ENCODE measurements around the gene PAK6. TPM values are rescaled to one million over a fixed set of nuclear protein-coding genes. Genes with fewer than 3 reads are reported as not detected.

Gene PAK6
- total RNA-seq, 5 donors from 2014 or later (not counting 1 experiment from before 2014, with no cell fraction given): 0.28 to 2.1 (median 1.4) TPM; not detected in 2

- no peak overlapping the region for H3K27ac Mint-ChIP-seq
- CTCF ChIA-PET: interaction anchor here in 1 of 2 donors (0.5 kb wide), 1 partner anchor 288 kb away, joined by 4 read pairs; no protein-coding TSS in a partner anchor
- no peak for ATAC-seq (replicated peaks in 1 of 4)
Measured at GRCh38 chr15:40301467-40302179, 62.8 kb downstream of the PAK6 start.

GRCh38 chr15:40302288-40302886, 63.5 kb downstream of the PAK6 start:
- whole genome bisulfite sequencing (ENCODE audit: insufficient coverage): 98% methylated on average over 12 of the region's 19 CpGs
- peaks cover 2 to 33% of the 10 kb centered on the region in 2 experiments for H3K4me1 ChIP-seq (ENCODE audit: control insufficient read depth in 1 of 2, extremely low read depth in 1 of 2, insufficient read depth in 2 of 2, low read length in 2 of 2)
- POLR2A ChIA-PET: no interaction called here
- Mint-ChIP-seq H3K27me3 (no peaks in the 10 kb centered on the region), H3K4me3 (no peak overlapping the region), H3K4me1 (peaks cover 28 to 34% (median 34%) of the 10 kb centered on the region in 3 donors), H3K9me3 (peaks cover 0 to 3% (median 0%) of the 10 kb centered on the region in 3 donors), H3K27ac (no peak overlapping the region), H3K36me3 (peaks cover 50% of the 10 kb centered on the region)
- no peak for ATAC-seq (replicated peaks in 1 of 4)
- H3K4me3 ChIP-seq (ENCODE audit: control insufficient read depth in 1 of 2, extremely low read depth in 1 of 2, low read length in 1 of 2): no peak overlapping the region
- no peak overlapping the region for H3K27ac ChIP-seq (ENCODE audit: low read length)
- H3K9me3 ChIP-seq: peaks cover 2% of the 10 kb centered on the region
- H3K36me3 ChIP-seq (ENCODE audit: control insufficient read depth in 2 of 2, extremely low read depth in 1 of 2, insufficient read depth in 1 of 2, low read length in 1 of 2): peaks cover 23 to 64% of the 10 kb centered on the region in 2 donors
- no peak for DNase-seq
- CTCF ChIA-PET: interaction anchor here in 1 of 2 donors (0.5 kb wide), 1 partner anchor 287 kb away, joined by 4 read pairs; no protein-coding TSS in a partner anchor
- no peaks in the 10 kb centered on the region for H3K27me3 ChIP-seq (replicated peaks in 1 of 2; ENCODE audit: control insufficient read depth in 2 of 2, extremely low read depth in 1 of 2, insufficient read depth in 2 of 2, low read length in 1 of 2)

More at GRCh38 chr15:40301467-40302179, 62.8 kb downstream of the PAK6 start:
- no peak for DNase-seq
- Histone ChIP-seq H3K36me3 (ENCODE audit: control insufficient read depth in 2 of 2, extremely low read depth in 1 of 2, insufficient read depth in 1 of 2, low read length in 1 of 2) (peaks cover 23 to 70% of the 10 kb centered on the region in 2 donors), H3K27me3 (replicated peaks in 1 of 2; ENCODE audit: control insufficient read depth in 2 of 2, extremely low read depth in 1 of 2, insufficient read depth in 2 of 2, low read length in 1 of 2) (no peaks in the 10 kb centered on the region), H3K4me1 (ENCODE audit: control insufficient read depth in 1 of 2, extremely low read depth in 1 of 2, insufficient read depth in 2 of 2, low read length in 2 of 2) (peaks cover 2 to 25% of the 10 kb centered on the region in 2 experiments), H3K9me3 (peaks cover 2% of the 10 kb centered on the region), H3K4me3 (ENCODE audit: control insufficient read depth in 1 of 2, extremely low read depth in 1 of 2, low read length in 1 of 2) (no peak overlapping the region), H3K27ac (ENCODE audit: low read length) (no peak overlapping the region)
- 98% methylated on average over 10 of the region's 12 CpGs for WGBS (ENCODE audit: insufficient coverage)
- H3K9me3 Mint-ChIP-seq: peaks cover 0 to 3% (median 0%) of the 10 kb centered on the region in 3 donors
- POLR2A ChIA-PET: no interaction called here
- H3K27me3 Mint-ChIP-seq: no peaks in the 10 kb centered on the region
- peaks cover 57% of the 10 kb centered on the region for H3K36me3 Mint-ChIP-seq
- peaks cover 23 to 32% (median 31%) of the 10 kb centered on the region in 3 donors for H3K4me1 Mint-ChIP-seq
- no peak overlapping the region for H3K4me3 Mint-ChIP-seq

GRCh38 chr15:40302981-40303380, 64.1 kb downstream of the PAK6 start:
- POLR2A ChIA-PET: no interaction called here

GRCh38 chr15:40303576-40303975, 64.7 kb downstream of the PAK6 start:
- Mint-ChIP-seq H3K27ac (no peak overlapping the region), H3K27me3 (no peaks in the 10 kb centered on the region), H3K9me3 (peaks cover 0 to 3% (median 0%) of the 10 kb centered on the region in 3 donors), H3K4me3 (no peak overlapping the region), H3K36me3 (peaks cover 46% of the 10 kb centered on the region), H3K4me1 (peaks cover 28 to 37% (median 36%) of the 10 kb centered on the region in 3 donors)
- H3K4me3 ChIP-seq (ENCODE audit: control insufficient read depth in 1 of 2, extremely low read depth in 1 of 2, low read length in 1 of 2): no peak overlapping the region
- H3K27me3 ChIP-seq (replicated peaks in 1 of 2; ENCODE audit: control insufficient read depth in 2 of 2, extremely low read depth in 1 of 2, insufficient read depth in 2 of 2, low read length in 1 of 2): no peaks in the 10 kb centered on the region
- WGBS (ENCODE audit: insufficient coverage): no CpG with 5 or more reads among the region's 2 CpGs
- ChIA-PET CTCF (no interaction called here), POLR2A (no interaction called here)
- H3K27ac ChIP-seq (ENCODE audit: low read length): no peak overlapping the region
- DNase-seq: no peak
- ATAC-seq (replicated peaks in 1 of 4): no peak
- peaks cover 2 to 35% of the 10 kb centered on the region in 2 experiments for H3K4me1 ChIP-seq (ENCODE audit: control insufficient read depth in 1 of 2, extremely low read depth in 1 of 2, insufficient read depth in 2 of 2, low read length in 2 of 2)
- peaks cover 2% of the 10 kb centered on the region for H3K9me3 ChIP-seq
- H3K36me3 ChIP-seq (ENCODE audit: control insufficient read depth in 2 of 2, extremely low read depth in 1 of 2, insufficient read depth in 1 of 2, low read length in 1 of 2): peaks cover 23 to 52% of the 10 kb centered on the region in 2 donors

More at GRCh38 chr15:40302981-40303380, 64.1 kb downstream of the PAK6 start:
- H3K9me3 Mint-ChIP-seq: peaks cover 0 to 3% (median 0%) of the 10 kb centered on the region in 3 donors
- H3K27me3 Mint-ChIP-seq: no peaks in the 10 kb centered on the region
- peaks cover 46% of the 10 kb centered on the region for H3K36me3 Mint-ChIP-seq
- Histone ChIP-seq H3K4me3 (ENCODE audit: control insufficient read depth in 1 of 2, extremely low read depth in 1 of 2, low read length in 1 of 2) (no peak overlapping the region), H3K27ac (ENCODE audit: low read length) (no peak overlapping the region), H3K4me1 (ENCODE audit: control insufficient read depth in 1 of 2, extremely low read depth in 1 of 2, insufficient read depth in 2 of 2, low read length in 2 of 2) (peaks cover 2 to 34% of the 10 kb centered on the region in 2 experiments), H3K36me3 (ENCODE audit: control insufficient read depth in 2 of 2, extremely low read depth in 1 of 2, insufficient read depth in 1 of 2, low read length in 1 of 2) (peaks cover 23 to 58% of the 10 kb centered on the region in 2 donors), H3K9me3 (peaks cover 2% of the 10 kb centered on the region), H3K27me3 (replicated peaks in 1 of 2; ENCODE audit: control insufficient read depth in 2 of 2, extremely low read depth in 1 of 2, insufficient read depth in 2 of 2, low read length in 1 of 2) (no peaks in the 10 kb centered on the region)
- ATAC-seq (replicated peaks in 1 of 4) (no peak), DNase-seq (no peak)
- 94% methylated on average over 5 of the region's 11 CpGs for WGBS (ENCODE audit: insufficient coverage)
- CTCF ChIA-PET: no interaction called here
- H3K4me1 Mint-ChIP-seq: peaks cover 28 to 36% (median 34%) of the 10 kb centered on the region in 3 donors
- H3K27ac Mint-ChIP-seq: no peak overlapping the region
- H3K4me3 Mint-ChIP-seq: no peak overlapping the region

GRCh38 chr15:40305281-40305680, 66.4 kb downstream of the PAK6 start:
- H3K4me3 Mint-ChIP-seq: peak overlapping the region in 1 of 3 donors; percentile 84
- DNase-seq: no peak
- ATAC-seq (replicated peaks in 1 of 4): no peak
- POLR2A ChIA-PET: no interaction called here
- peaks cover 34% of the 10 kb centered on the region for H3K36me3 Mint-ChIP-seq
- H3K27ac Mint-ChIP-seq: peak overlapping the region in 1 of 2 donors; percentile 34
- peaks cover 18 to 42% of the 10 kb centered on the region in 2 donors for H3K36me3 ChIP-seq (ENCODE audit: control insufficient read depth in 2 of 2, extremely low read depth in 1 of 2, insufficient read depth in 1 of 2, low read length in 1 of 2)
- H3K27ac ChIP-seq (ENCODE audit: low read length): no peak overlapping the region
- H3K9me3 Mint-ChIP-seq: peaks cover 0 to 3% (median 0%) of the 10 kb centered on the region in 3 donors
- CTCF ChIA-PET: interaction anchor here (0.7 to 1.6 kb wide), 5 partner anchors 15 to 143 kb away, joined by 3 to 6 read pairs (median 3); no protein-coding TSS in a partner anchor
- H3K4me3 ChIP-seq (ENCODE audit: control insufficient read depth in 1 of 2, extremely low read depth in 1 of 2, low read length in 1 of 2): no peak overlapping the region
- H3K9me3 ChIP-seq: peaks cover 2% of the 10 kb centered on the region
- no peaks in the 10 kb centered on the region for H3K27me3 ChIP-seq (replicated peaks in 1 of 2; ENCODE audit: control insufficient read depth in 2 of 2, extremely low read depth in 1 of 2, insufficient read depth in 2 of 2, low read length in 1 of 2)
- peaks cover 7 to 52% of the 10 kb centered on the region in 2 experiments for H3K4me1 ChIP-seq (ENCODE audit: control insufficient read depth in 1 of 2, extremely low read depth in 1 of 2, insufficient read depth in 2 of 2, low read length in 2 of 2)
- H3K27me3 Mint-ChIP-seq: no peaks in the 10 kb centered on the region
- H3K4me1 Mint-ChIP-seq: peaks cover 43 to 54% (median 52%) of the 10 kb centered on the region in 3 donors
- WGBS (ENCODE audit: insufficient coverage): 100% methylated on average over 2 of the region's 4 CpGs

- ATAC-seq (replicated peaks in 1 of 4) (no peak), DNase-seq (no peak)
- CTCF ChIA-PET: interaction anchor here (0.6 to 6.1 kb wide), 13 partner anchors 14 to 268 kb away, joined by 3 to 37 read pairs (median 7); partner anchors contain the start of genes CCDC9B (in 1 of the 2) and INAFM2 (in 1 of the 2)
- H3K4me1 ChIP-seq (ENCODE audit: control insufficient read depth in 1 of 2, extremely low read depth in 1 of 2, insufficient read depth in 2 of 2, low read length in 2 of 2): peaks cover 7 to 55% of the 10 kb centered on the region in 2 experiments
- H3K36me3 Mint-ChIP-seq: peaks cover 25% of the 10 kb centered on the region
- H3K9me3 Mint-ChIP-seq: no peaks in the 10 kb centered on the region
- H3K36me3 ChIP-seq (ENCODE audit: control insufficient read depth in 2 of 2, extremely low read depth in 1 of 2, insufficient read depth in 1 of 2, low read length in 1 of 2): peaks cover 12 to 32% of the 10 kb centered on the region in 2 donors
- no peak overlapping the region for H3K27ac ChIP-seq (ENCODE audit: low read length)
- H3K27me3 Mint-ChIP-seq: no peaks in the 10 kb centered on the region
- POLR2A ChIA-PET: interaction anchor here (0.9 to 1.6 kb wide), 2 partner anchors 13 to 17 kb away, joined by 3 read pairs; partner anchors contain the start of gene INAFM2 (in 1 of the 2)
- H3K4me3 Mint-ChIP-seq: peak overlapping the region; percentile 84 to 97 (median 92)
- no peaks in the 10 kb centered on the region for H3K9me3 ChIP-seq
- H3K27me3 ChIP-seq (replicated peaks in 1 of 2; ENCODE audit: control insufficient read depth in 2 of 2, extremely low read depth in 1 of 2, insufficient read depth in 2 of 2, low read length in 1 of 2): no peaks in the 10 kb centered on the region
- peak overlapping the region; percentile 90 to 98 for H3K4me3 ChIP-seq (ENCODE audit: control insufficient read depth in 1 of 2, extremely low read depth in 1 of 2, low read length in 1 of 2)
- 44% methylated on average over 5 of the region's 5 CpGs for WGBS (ENCODE audit: insufficient coverage)
- H3K27ac Mint-ChIP-seq: peak overlapping the region; percentile 98 to 99
- peaks cover 43 to 52% (median 51%) of the 10 kb centered on the region in 3 donors for H3K4me1 Mint-ChIP-seq
Measured at GRCh38 chr15:40306371-40306770, 67.5 kb downstream of the PAK6 start.
